K562 (cell line): Measurements from ENCODE around the gene IL4I1. TPM values are rescaled to one million over a fixed set of nuclear protein-coding genes. Genes with fewer than 3 reads are reported as not detected.
A peak's percentile ranks its signal among the peaks of the same experiment; 100 is the strongest.

ENCODE experiments used
- BACH1 ChIP-seq: fragments of 200-800 bp; sonication (Bioruptor generic); IDR thresholded peaks from 2 replicates; pipeline ENCODE4 v1.6.1; 2016; ENCODE audit warnings: missing genetic modification characterization, missing compliant biosample characterization
- CHCHD3 ChIP-seq: fragments of 250-450 bp; sonication (Bioruptor Pico); IDR thresholded peaks from 2 replicates; pipeline ENCODE4 v2.1.2; 2022; ENCODE audit warnings: mild to moderate bottlenecking
- CHD4 ChIP-seq: fragments of 200-600 bp; sonication (generic); IDR thresholded peaks from 3 replicates; pipeline ENCODE4 v1.6.1; 2012; ENCODE audit warnings: low read depth, mild to moderate bottlenecking, mixed read lengths, low read length, inconsistent platforms; ENCODE audit not compliant: insufficient read depth, insufficient replicate concordance, poor library complexity, severe bottlenecking
- CSDE1 ChIP-seq, 2 experiments: fragments of 450-650 bp; IDR thresholded peaks; 2 replicates each; pipeline ENCODE4 v1.6.1; 2016; ENCODE audit warnings: mild to moderate bottlenecking in 1 of 2
- ELF2 ChIP-seq: fragments of 250-450 bp; sonication (Bioruptor Pico); IDR thresholded peaks from 2 replicates; pipeline ENCODE4 v1.5.0; 2021; ENCODE audit warnings: mild to moderate bottlenecking
- ETV1 ChIP-seq: fragments of 450-650 bp; conservative IDR thresholded peaks from 2 replicates; pipeline ENCODE4 v1.6.1; 2016; ENCODE audit warnings: missing genetic modification characterization, control low read depth, low read depth, missing compliant biosample characterization
- ILK ChIP-seq: fragments of 450-650 bp; IDR thresholded peaks from 2 replicates; pipeline ENCODE4 v1.6.1; 2016; ENCODE audit warnings: missing genetic modification characterization, low read depth, mild to moderate bottlenecking, missing compliant biosample characterization, moderate library complexity, borderline replicate concordance
- STAT5A ChIP-seq: IDR thresholded peaks from 2 replicates; pipeline ENCODE4 v1.6.1; 2012; ENCODE audit warnings: low read length, inconsistent platforms, borderline replicate concordance
- ZFX ChIP-seq: sonication (generic); formaldehyde crosslinking; IDR thresholded peaks from 2 replicates; pipeline ENCODE4 v1.8.0; 2022; ENCODE audit warnings: mild to moderate bottlenecking, missing genetic modification reagents, moderate library complexity
- ZNF133 ChIP-seq: fragments of 250-450 bp; sonication (Bioruptor Pico); IDR thresholded peaks from 2 replicates; pipeline ENCODE4 v1.4.0; 2020; ENCODE audit warnings: mild to moderate bottlenecking
- ZNF76 ChIP-seq: fragments of 250-450 bp; sonication (Bioruptor Pico); IDR thresholded peaks from 2 replicates; pipeline ENCODE4 v1.4.0; 2020; ENCODE audit warnings: mild to moderate bottlenecking, moderate library complexity, borderline replicate concordance
- ZNF830 ChIP-seq: fragments of 250-450 bp; sonication (Bioruptor Pico); IDR thresholded peaks from 2 replicates; pipeline ENCODE4 v1.5.0; 2021; ENCODE audit warnings: mild to moderate bottlenecking
- polyA plus RNA-seq, 8 experiments: library from polyadenylated mRNA; depleted of rRNA in 4 of 8; stranded (reverse) in 5 of 8; unstranded in 3 of 8; fragments of >200 nt; fragmentation: Nextera tagmentation in 2 of 8; fragmentation: Illumina TruSeq in 1 of 8; extraction: Ambion mirVana in 2 of 8; extraction: Trizol in 1 of 8; gene quantifications; 2 replicates each; pipeline versions ENCODE4 v1.2.1 to v1.2.3, GENCODE V29; 2011 to 2014; ENCODE audit warnings: inconsistent platforms in 1 of 8, missing spikeins in 1 of 8
- total RNA-seq, 7 experiments: library from RNA; depleted of rRNA in 6 of 7; stranded (reverse); fragments of >200 nt in 6 of 7; fragmentation: Illumina TruSeq in 2 of 7; extraction: Trizol in 2 of 7; gene quantifications; 2 replicates each; pipeline versions ENCODE4 v1.2.1 to v1.2.3, GENCODE V29; 2011 to 2021; ENCODE audit warnings: low replicate concordance in 1 of 7
- TF ChIP-seq, protein P1 (sequence below): fragments of 250-450 bp; sonication (Bioruptor Pico); IDR thresholded peaks from 2 replicates; pipeline ENCODE4 v1.5.1; 2021; ENCODE audit warnings: mild to moderate bottlenecking
- TF ChIP-seq, protein P2 (sequence below): fragments of 250-450 bp; sonication (Bioruptor Pico); IDR thresholded peaks from 2 replicates; pipeline ENCODE4 v1.8.0; 2022; ENCODE audit warnings: inconsistent platforms, mild to moderate bottlenecking, moderate library complexity, borderline replicate concordance
- TF ChIP-seq, protein P3 (sequence below): fragments of 250-450 bp; sonication (Bioruptor Pico); IDR thresholded peaks from 2 replicates; pipeline ENCODE4 v1.5.0; 2021
- TF ChIP-seq, protein P4 (sequence below): sonication (generic); formaldehyde crosslinking; IDR thresholded peaks from 2 replicates; pipeline ENCODE4 v1.8.0; 2022; ENCODE audit warnings: mild to moderate bottlenecking, missing genetic modification reagents, borderline replicate concordance
- TF ChIP-seq, protein P5 (sequence below), 2 experiments: fragments of 200-800 bp in 1 of 2; sonication (Bioruptor generic) in 1 of 2; sonication (generic) in 1 of 2; formaldehyde crosslinking in 1 of 2; IDR thresholded peaks in 1 of 2; conservative IDR thresholded peaks in 1 of 2; 2 replicates each; pipeline versions ENCODE4 v1.5.0 to v1.6.1; 2016 to 2020; ENCODE audit warnings: missing compliant biosample characterization in 1 of 2, missing genetic modification characterization in 1 of 2, missing genetic modification reagents in 1 of 2
- TF ChIP-seq, protein P6 (sequence below): fragments of 250-450 bp; sonication (Bioruptor Pico); IDR thresholded peaks from 2 replicates; pipeline ENCODE4 v1.6.1; 2021; ENCODE audit warnings: mild to moderate bottlenecking

The IL4I1 gene
- total and polyA plus RNA-seq, 9 of the 15 experiments (the other 6 are each of a cell fraction or from before 2014, with no cell fraction given), result 0.06 to 0.95 (median 0.43) TPM; not detected in 2

DNA sequence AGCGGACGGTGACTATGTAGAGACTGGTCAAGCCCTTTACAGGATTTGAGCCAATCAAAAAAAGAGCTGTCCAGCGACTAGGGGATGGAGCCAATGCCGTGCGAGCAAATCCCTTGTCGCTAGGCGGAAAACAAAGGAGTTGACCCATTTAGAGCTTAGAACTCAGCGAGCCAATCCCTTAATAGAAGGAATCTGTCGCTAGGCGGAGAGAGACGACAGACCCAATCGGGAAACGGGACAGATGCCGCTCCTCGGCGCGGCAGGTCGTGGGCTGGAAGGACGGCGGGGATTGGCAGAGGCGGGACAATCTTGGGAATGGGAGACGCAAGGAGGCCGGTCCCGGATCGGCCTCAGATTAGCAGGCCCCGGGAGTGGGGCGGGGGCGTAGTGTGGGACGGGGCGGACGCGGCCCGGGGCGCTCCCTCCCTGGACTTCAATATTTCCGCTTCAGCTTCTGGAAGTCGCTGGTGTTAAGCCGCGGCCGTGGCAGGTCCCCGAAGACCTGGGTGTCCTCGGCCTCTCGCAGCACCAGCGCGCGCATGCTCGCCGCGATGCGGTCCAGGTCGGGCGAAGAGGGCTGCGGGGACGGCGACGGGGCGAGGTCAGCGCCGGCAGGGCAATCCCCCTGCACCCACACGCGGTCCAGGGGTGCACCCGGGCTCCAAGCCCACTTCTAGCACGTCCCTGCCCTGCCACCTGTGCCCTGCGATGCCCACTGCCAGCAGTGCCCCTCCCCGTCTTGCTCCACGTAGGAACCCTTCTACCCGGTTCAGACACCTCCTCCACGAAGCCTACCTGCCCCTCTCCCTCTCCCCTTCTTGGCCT is 27.0 kb downstream of the IL4I1 start (continued):
- TF ChIP-seq CHD4, result no peak
- TF ChIP-seq, protein P1, sequence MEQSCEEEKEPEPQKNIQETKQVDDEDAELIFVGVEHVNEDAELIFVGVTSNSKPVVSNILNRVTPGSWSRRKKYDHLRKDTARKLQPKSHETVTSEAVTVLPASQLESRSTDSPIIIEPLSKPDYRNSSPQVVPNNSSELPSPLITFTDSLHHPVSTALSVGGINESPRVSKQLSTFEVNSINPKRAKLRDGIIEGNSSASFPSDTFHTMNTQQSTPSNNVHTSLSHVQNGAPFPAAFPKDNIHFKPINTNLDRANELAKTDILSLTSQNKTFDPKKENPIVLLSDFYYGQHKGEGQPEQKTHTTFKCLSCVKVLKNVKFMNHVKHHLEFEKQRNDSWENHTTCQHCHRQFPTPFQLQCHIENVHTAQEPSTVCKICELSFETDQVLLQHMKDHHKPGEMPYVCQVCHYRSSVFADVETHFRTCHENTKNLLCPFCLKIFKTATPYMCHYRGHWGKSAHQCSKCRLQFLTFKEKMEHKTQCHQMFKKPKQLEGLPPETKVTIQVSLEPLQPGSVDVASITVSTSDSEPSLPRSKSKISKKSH (CRISPR knock-in tag), result no peak
- TF ChIP-seq STAT5A, result no peak; the same call in 1 of the 2 replicates
- TF ChIP-seq CSDE1 (IDR thresholded peaks at IDR 0.05), result no peak
- TF ChIP-seq ZNF830 (CRISPR knock-in tag), result no peak
- TF ChIP-seq ZNF133, result peak; percentile 62; the same call in 1 of the 2 replicates
- TF ChIP-seq, protein P2, sequence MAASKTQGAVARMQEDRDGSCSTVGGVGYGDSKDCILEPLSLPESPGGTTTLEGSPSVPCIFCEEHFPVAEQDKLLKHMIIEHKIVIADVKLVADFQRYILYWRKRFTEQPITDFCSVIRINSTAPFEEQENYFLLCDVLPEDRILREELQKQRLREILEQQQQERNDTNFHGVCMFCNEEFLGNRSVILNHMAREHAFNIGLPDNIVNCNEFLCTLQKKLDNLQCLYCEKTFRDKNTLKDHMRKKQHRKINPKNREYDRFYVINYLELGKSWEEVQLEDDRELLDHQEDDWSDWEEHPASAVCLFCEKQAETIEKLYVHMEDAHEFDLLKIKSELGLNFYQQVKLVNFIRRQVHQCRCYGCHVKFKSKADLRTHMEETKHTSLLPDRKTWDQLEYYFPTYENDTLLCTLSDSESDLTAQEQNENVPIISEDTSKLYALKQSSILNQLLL (CRISPR knock-in tag), result no peak
- TF ChIP-seq, protein P3, sequence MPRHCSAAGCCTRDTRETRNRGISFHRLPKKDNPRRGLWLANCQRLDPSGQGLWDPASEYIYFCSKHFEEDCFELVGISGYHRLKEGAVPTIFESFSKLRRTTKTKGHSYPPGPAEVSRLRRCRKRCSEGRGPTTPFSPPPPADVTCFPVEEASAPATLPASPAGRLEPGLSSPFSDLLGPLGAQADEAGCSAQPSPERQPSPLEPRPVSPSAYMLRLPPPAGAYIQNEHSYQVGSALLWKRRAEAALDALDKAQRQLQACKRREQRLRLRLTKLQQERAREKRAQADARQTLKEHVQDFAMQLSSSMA (CRISPR knock-in tag), result 0 out of 2 replicates have a peak, but pooled peaks have one; percentile 25
- TF ChIP-seq ILK (tag), result no peak
- no peak for TF ChIP-seq BACH1 (tag)
- TF ChIP-seq, protein P4, sequence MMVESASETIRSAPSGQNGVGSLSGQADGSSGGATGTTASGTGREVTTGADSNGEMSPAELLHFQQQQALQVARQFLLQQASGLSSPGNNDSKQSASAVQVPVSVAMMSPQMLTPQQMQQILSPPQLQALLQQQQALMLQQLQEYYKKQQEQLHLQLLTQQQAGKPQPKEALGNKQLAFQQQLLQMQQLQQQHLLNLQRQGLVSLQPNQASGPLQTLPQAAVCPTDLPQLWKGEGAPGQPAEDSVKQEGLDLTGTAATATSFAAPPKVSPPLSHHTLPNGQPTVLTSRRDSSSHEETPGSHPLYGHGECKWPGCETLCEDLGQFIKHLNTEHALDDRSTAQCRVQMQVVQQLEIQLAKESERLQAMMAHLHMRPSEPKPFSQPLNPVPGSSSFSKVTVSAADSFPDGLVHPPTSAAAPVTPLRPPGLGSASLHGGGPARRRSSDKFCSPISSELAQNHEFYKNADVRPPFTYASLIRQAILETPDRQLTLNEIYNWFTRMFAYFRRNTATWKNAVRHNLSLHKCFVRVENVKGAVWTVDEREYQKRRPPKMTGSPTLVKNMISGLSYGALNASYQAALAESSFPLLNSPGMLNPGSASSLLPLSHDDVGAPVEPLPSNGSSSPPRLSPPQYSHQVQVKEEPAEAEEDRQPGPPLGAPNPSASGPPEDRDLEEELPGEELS (CRISPR knock-in tag), result no peak
- peak; percentile 82 for TF ChIP-seq ZFX (CRISPR knock-in tag)
- TF ChIP-seq ZNF76, result no peak
- no peak for TF ChIP-seq CHCHD3 (CRISPR knock-in tag)
- peak; percentile 47; the same call in 1 of the 2 replicates for TF ChIP-seq ELF2 (CRISPR knock-in tag)
- TF ChIP-seq, protein P5, sequence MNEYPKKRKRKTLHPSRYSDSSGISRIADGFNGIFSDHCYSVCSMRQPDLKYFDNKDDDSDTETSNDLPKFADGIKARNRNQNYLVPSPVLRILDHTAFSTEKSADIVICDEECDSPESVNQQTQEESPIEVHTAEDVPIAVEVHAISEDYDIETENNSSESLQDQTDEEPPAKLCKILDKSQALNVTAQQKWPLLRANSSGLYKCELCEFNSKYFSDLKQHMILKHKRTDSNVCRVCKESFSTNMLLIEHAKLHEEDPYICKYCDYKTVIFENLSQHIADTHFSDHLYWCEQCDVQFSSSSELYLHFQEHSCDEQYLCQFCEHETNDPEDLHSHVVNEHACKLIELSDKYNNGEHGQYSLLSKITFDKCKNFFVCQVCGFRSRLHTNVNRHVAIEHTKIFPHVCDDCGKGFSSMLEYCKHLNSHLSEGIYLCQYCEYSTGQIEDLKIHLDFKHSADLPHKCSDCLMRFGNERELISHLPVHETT (CRISPR knock-in tag; conservative IDR thresholded peaks at IDR 0.05 in 1 of 2, IDR thresholded peaks at IDR 0.05 in 1 of 2), result peak in 1 of 2 experiments; percentile 69; a peak in 1 of 4 replicates
- TF ChIP-seq ETV1 (tag), result no peak
- TF ChIP-seq, protein P6, sequence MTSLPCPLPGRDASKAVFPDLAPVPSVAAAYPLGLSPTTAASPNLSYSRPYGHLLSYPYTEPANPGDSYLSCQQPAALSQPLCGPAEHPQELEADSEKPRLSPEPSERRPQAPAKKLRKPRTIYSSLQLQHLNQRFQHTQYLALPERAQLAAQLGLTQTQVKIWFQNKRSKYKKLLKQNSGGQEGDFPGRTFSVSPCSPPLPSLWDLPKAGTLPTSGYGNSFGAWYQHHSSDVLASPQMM, result no peak
